HepG2 (cell line): ENCODE data around the gene SMARCA4. TPM values are rescaled to one million over a fixed set of nuclear protein-coding genes. Genes with fewer than 3 reads are reported as not detected.

Source experiments
- BRD4 ChIP-seq: sonication (generic); formaldehyde crosslinking; IDR thresholded peaks from 2 replicates; pipeline ENCODE4 v1.4.0; 2020; ENCODE audit warnings: missing genetic modification reagents
- CENPBD1 ChIP-seq: sonication (generic); formaldehyde crosslinking; IDR thresholded peaks from 2 replicates; pipeline ENCODE4 v1.8.0; 2022; ENCODE audit warnings: missing genetic modification reagents, low read depth, mild to moderate bottlenecking, borderline replicate concordance
- GABPA ChIP-seq, 2 experiments: IDR thresholded peaks; 2 replicates each; pipeline ENCODE4 v1.6.1; 2011 to 2016; ENCODE audit warnings: low read depth in 2 of 2, low read length in 1 of 2, missing biosample characterization in 1 of 2, missing genetic modification characterization in 1 of 2
- HNF1A ChIP-seq, 2 experiments: sonication (generic) in 1 of 2; formaldehyde crosslinking in 1 of 2; IDR thresholded peaks; 2 replicates each; pipeline versions ENCODE4 v1.4.0 to v1.6.1; 2016 to 2020; ENCODE audit warnings: borderline replicate concordance in 1 of 2, low read depth in 1 of 2, mild to moderate bottlenecking in 1 of 2, missing genetic modification reagents in 1 of 2
- SMAD1 ChIP-seq: sonication (generic); formaldehyde crosslinking; IDR thresholded peaks from 2 replicates; pipeline ENCODE4 v1.4.0; 2020; ENCODE audit warnings: missing genetic modification reagents, low read depth, mild to moderate bottlenecking, borderline replicate concordance
- SUZ12 ChIP-seq: fragments of 150-350 bp; IDR thresholded peaks from 2 replicates; pipeline ENCODE4 v1.6.1; 2014; ENCODE audit warnings: low read depth, low read length
- XBP1 ChIP-seq: sonication (generic); formaldehyde crosslinking; IDR thresholded peaks from 2 replicates; pipeline ENCODE4 v1.5.0; 2020; ENCODE audit warnings: missing genetic modification reagents
- ZBTB7A ChIP-seq: sonication (generic); formaldehyde crosslinking; IDR thresholded peaks from 2 replicates; pipeline ENCODE4 v1.8.0; 2022; ENCODE audit warnings: mild to moderate bottlenecking, missing genetic modification reagents
- ZNF275 ChIP-seq: sonication (generic); formaldehyde crosslinking; IDR thresholded peaks from 2 replicates; pipeline ENCODE4 v1.8.0; 2022; ENCODE audit warnings: missing genetic modification reagents, mild to moderate bottlenecking, inconsistent platforms, borderline replicate concordance
- ZNF318 ChIP-seq: sonication (generic); formaldehyde crosslinking; IDR thresholded peaks from 2 replicates; pipeline ENCODE4 v1.4.0; 2020; ENCODE audit warnings: mild to moderate bottlenecking, missing genetic modification reagents
- ZNF335 ChIP-seq: sonication (generic); formaldehyde crosslinking; IDR thresholded peaks from 2 replicates; pipeline ENCODE4 v1.4.0; 2020; ENCODE audit warnings: missing genetic modification reagents
- ZNF550 ChIP-seq: sonication (generic); formaldehyde crosslinking; IDR thresholded peaks from 2 replicates; pipeline ENCODE4 v1.4.0; 2020; ENCODE audit warnings: mild to moderate bottlenecking, missing genetic modification reagents, borderline replicate concordance
- ZNF737 ChIP-seq: sonication (generic); formaldehyde crosslinking; IDR thresholded peaks from 2 replicates; pipeline ENCODE4 v1.5.0; 2020; ENCODE audit warnings: missing genetic modification reagents, mild to moderate bottlenecking, borderline replicate concordance
- polyA plus RNA-seq, 8 experiments: library from polyadenylated mRNA; depleted of rRNA in 3 of 8; stranded (reverse) in 7 of 8; unstranded in 1 of 8; fragments of >200 nt; fragmentation: Illumina TruSeq in 4 of 8; extraction: Trizol in 4 of 8; gene quantifications; 2 replicates each; pipeline versions ENCODE4 v1.2.1 to v1.2.3, GENCODE V29; 2011 to 2016; ENCODE audit warnings: low read depth in 4 of 8, missing spikeins in 1 of 8, mixed read lengths in 1 of 8; ENCODE audit not compliant: insufficient read depth in 1 of 8
- total RNA-seq, 5 experiments: library from RNA; depleted of rRNA; stranded (reverse); fragments of >200 nt; fragmentation: Illumina TruSeq; extraction: Trizol; gene quantifications; 2 replicates each; pipeline ENCODE4 v1.2.3, GENCODE V29; 2016; ENCODE audit warnings: low read depth in 1 of 5

The SMARCA4 gene
- total and polyA plus RNA-seq, 2 of the 13 experiments (the other 11 are each of a cell fraction or from before 2014, with no cell fraction given), result 25.4 to 45.9 TPM

- TF ChIP-seq ZBTB7A (CRISPR knock-in tag) (no peak), ZNF275 (CRISPR knock-in tag) (peak; percentile 70; the same call in 1 of the 2 replicates), ZNF550 (CRISPR knock-in tag) (no peak), GABPA (IDR thresholded peaks at IDR 0.05; ENCODE audit: low read depth, low read length) (peak; percentile 67), GABPA (CRISPR knock-in tag; IDR thresholded peaks at IDR 0.05; ENCODE audit: low read depth) (no peak), XBP1 (CRISPR knock-in tag) (no peak), SMAD1 (CRISPR knock-in tag) (no peak), ZNF318 (CRISPR knock-in tag) (0 out of 2 replicates have a peak, but pooled peaks have one; percentile 51), HNF1A (IDR thresholded peaks at IDR 0.05; ENCODE audit: low read depth) (no peak), HNF1A (CRISPR knock-in tag; IDR thresholded peaks at IDR 0.05; ENCODE audit: borderline replicate concordance) (0 out of 2 replicates have a peak, but pooled peaks have one; percentile 49), BRD4 (peak; percentile 88), SUZ12 (no peak), ZNF737 (CRISPR knock-in tag) (peak; percentile 84; the same call in 1 of the 2 replicates), ZNF335 (CRISPR knock-in tag) (no peak; the same call in 1 of the 2 replicates), CENPBD1 (no peak; the same call in 1 of the 2 replicates)
Measured at GRCh38 chr19:10960314-10961072, at the start of gene SMARCA4 (continued).
